IMR-90 (cell line): ENCODE measurements around the gene FANCM. TPM values are rescaled to one million over a fixed set of nuclear protein-coding genes. Genes with fewer than 3 reads are reported as not detected.

Experiments
- ATAC-seq: fragments of 200-7000 bp; cut with Tn5 transposase; 2 replicates; pipeline ENCODE4 v1.9.1; 2020; ENCODE audit warnings: low read depth, mild to moderate bottlenecking, moderate library complexity
- BruUV-seq: library from RNA; stranded (reverse); fragments of 400-500 nt; replicated peaks from 2 replicates; lab custom pipeline; 2021; lab: Mats Ljungman, UMichigan
- CTCF ChIA-PET: fragments of 300-600 bp; formaldehyde crosslinking; extraction: SDS; loops from one replicate; lab custom pipeline; 2021; ENCODE audit warnings: antibody characterized with exemption; lab: Yijun Ruan, JAX
- POLR2A ChIA-PET: fragments of 300-600 bp; sonication (Branson Sonifier 250); formaldehyde crosslinking; loops from one replicate; lab custom pipeline; 2022; ENCODE audit warnings: antibody characterized with exemption; ENCODE audit not compliant: unreplicated experiment; lab: Charles Lee
- DNase-seq: peaks from one replicate; pipeline ENCODE4 v3.0.0; 2013
- H2AFZ ChIP-seq: replicated peaks from 2 replicates; pipeline ENCODE3; 2013; ENCODE audit warnings: low read length, mild to moderate bottlenecking; ENCODE audit not compliant: poor library complexity
- H2AK5ac ChIP-seq: 2 replicates; pipeline ENCODE4 v1.6.1; 2013; ENCODE audit warnings: low read depth, low read length, inconsistent platforms
- H2AK9ac ChIP-seq: replicated peaks from 2 replicates; pipeline ENCODE3; 2013; ENCODE audit warnings: mild to moderate bottlenecking, low read depth, low read length, moderate library complexity; ENCODE audit not compliant: poor library complexity
- H2BK120ac ChIP-seq: 2 replicates; pipeline ENCODE4 v1.6.1; 2013; ENCODE audit warnings: low read depth, low read length, inconsistent platforms
- H2BK15ac ChIP-seq: 3 replicates; pipeline ENCODE4 v1.6.1; 2013; ENCODE audit warnings: low read depth, low read length, inconsistent platforms
- H2BK20ac ChIP-seq: 2 replicates; pipeline ENCODE4 v1.6.1; 2013; ENCODE audit warnings: low read depth, mild to moderate bottlenecking, inconsistent platforms, low read length, moderate library complexity
- H2BK5ac ChIP-seq: 2 replicates; pipeline ENCODE4 v1.6.1; 2013; ENCODE audit warnings: mild to moderate bottlenecking, low read depth, low read length, inconsistent platforms; ENCODE audit not compliant: poor library complexity, severe bottlenecking
- H3K14ac ChIP-seq: replicated peaks from 2 replicates; pipeline ENCODE4 v1.6.1; 2013; ENCODE audit warnings: low read depth, low read length, inconsistent platforms
- H3K18ac ChIP-seq: 2 replicates; pipeline ENCODE4 v1.6.1; 2013; ENCODE audit warnings: low read depth, low read length, control low read depth
- H3K23ac ChIP-seq: 2 replicates; pipeline ENCODE4 v1.6.1; 2013; ENCODE audit warnings: low read depth, low read length, inconsistent platforms
- H3K27ac ChIP-seq: 2 replicates; pipeline ENCODE4 v1.5.1; 2013; ENCODE audit warnings: mild to moderate bottlenecking, control low read depth, low read length; ENCODE audit not compliant: insufficient read depth
- H3K27me3 ChIP-seq: 2 replicates; pipeline ENCODE4 v1.6.1; 2013; ENCODE audit warnings: low read length; ENCODE audit not compliant: control insufficient read depth, insufficient read depth
- H3K36me3 ChIP-seq: 2 replicates; pipeline ENCODE4 v1.6.1; 2013; ENCODE audit warnings: low read length, mixed read lengths; ENCODE audit not compliant: control insufficient read depth, insufficient read depth
- H3K4ac ChIP-seq: 2 replicates; pipeline ENCODE4 v1.6.1; 2013; ENCODE audit warnings: low read depth, low read length, inconsistent platforms
- H3K4me1 ChIP-seq: 2 replicates; pipeline ENCODE4 v1.6.1; 2013; ENCODE audit warnings: low read length, mixed read lengths; ENCODE audit not compliant: control insufficient read depth, insufficient read depth
- H3K4me2 ChIP-seq: 2 replicates; pipeline ENCODE4 v1.6.1; 2013; ENCODE audit warnings: low read depth, mild to moderate bottlenecking, control low read depth, low read length, moderate library complexity
- H3K4me3 ChIP-seq: 2 replicates; pipeline ENCODE4 v1.5.1; 2013; ENCODE audit warnings: low read depth, mild to moderate bottlenecking, control low read depth, low read length, moderate library complexity; ENCODE audit not compliant: insufficient read depth
- H3K56ac ChIP-seq: 2 replicates; pipeline ENCODE4 v1.6.1; 2013; ENCODE audit warnings: low read length, inconsistent platforms; ENCODE audit not compliant: insufficient read depth; ENCODE audit errors: extremely low read depth
- H3K79me1 ChIP-seq, 2 experiments: 2 replicates each; pipeline ENCODE4 v1.6.1; 2013; ENCODE audit warnings: low read length in 2 of 2, inconsistent platforms in 1 of 2, low read depth in 1 of 2
- H3K9ac ChIP-seq: 2 replicates; pipeline ENCODE4 v1.6.1; 2013; ENCODE audit warnings: low read depth, low read length, control low read depth
- H3K9me1 ChIP-seq: 2 replicates; pipeline ENCODE4 v1.6.1; 2013; ENCODE audit warnings: low read length, inconsistent platforms; ENCODE audit not compliant: insufficient read depth
- H3K9me3 ChIP-seq: 2 replicates; pipeline ENCODE4 v1.6.1; 2013; ENCODE audit warnings: low read length; ENCODE audit not compliant: control insufficient read depth, insufficient read depth
- H4K20me1 ChIP-seq: 2 replicates; pipeline ENCODE4 v1.6.1; 2013; ENCODE audit warnings: low read length, inconsistent platforms; ENCODE audit not compliant: insufficient read depth
- H4K5ac ChIP-seq: 2 replicates; pipeline ENCODE4 v1.6.1; 2013; ENCODE audit warnings: mild to moderate bottlenecking, low read depth, low read length, control low read depth
- H4K8ac ChIP-seq, 2 experiments: 2 replicates each; pipeline ENCODE4 v1.6.1; 2013; ENCODE audit warnings: low read depth in 2 of 2, low read length in 2 of 2, control low read depth in 1 of 2, inconsistent platforms in 1 of 2
- H4K91ac ChIP-seq: 2 replicates; pipeline ENCODE4 v1.6.1; 2013; ENCODE audit warnings: low read depth, low read length, inconsistent platforms; ENCODE audit not compliant: insufficient read depth
- BHLHE40 ChIP-seq: fragments of 150-350 bp; IDR thresholded peaks from 2 replicates; pipeline ENCODE4 v1.6.1; 2016; ENCODE audit warnings: mild to moderate bottlenecking, low read depth, low read length
- CEBPB ChIP-seq: IDR thresholded peaks from 2 replicates; pipeline ENCODE4 v1.6.1; 2012; ENCODE audit warnings: low read depth, low read length, improper control_type of control experiment
- ELK1 ChIP-seq: fragments of 150-350 bp; IDR thresholded peaks from 2 replicates; pipeline ENCODE4 v1.6.1; 2016; ENCODE audit warnings: low read depth, mild to moderate bottlenecking, low read length, moderate library complexity, borderline replicate concordance
- FOS ChIP-seq: fragments of 150-350 bp; IDR thresholded peaks from 2 replicates; pipeline ENCODE4 v1.6.1; 2016; ENCODE audit warnings: low read depth, low read length
- MAZ ChIP-seq: IDR thresholded peaks from 2 replicates; pipeline ENCODE4 v1.6.1; 2012; ENCODE audit warnings: low read depth, mild to moderate bottlenecking, low read length, improper control_type of control experiment, moderate library complexity, borderline replicate concordance
- RAD21 ChIP-seq: IDR thresholded peaks from 2 replicates; pipeline ENCODE4 v1.6.1; 2012; ENCODE audit warnings: low read length, improper control_type of control experiment
- RCOR1 ChIP-seq: IDR thresholded peaks from 2 replicates; pipeline ENCODE4 v1.6.1; 2012; ENCODE audit warnings: mild to moderate bottlenecking, low read length, improper control_type of control experiment; ENCODE audit not compliant: insufficient replicate concordance
- SMC3 ChIP-seq: fragments of 150-350 bp; IDR thresholded peaks from 2 replicates; pipeline ENCODE4 v1.6.1; 2016; ENCODE audit warnings: low read depth, mild to moderate bottlenecking, antibody characterized with exemption, low read length, moderate library complexity
- WGBS, 2 experiments: methylation state at CpG; one replicate each; pipeline versions ENCODE4 v1.1.5 to v1.1.7; 2013; ENCODE audit warnings: missing lambda C conversion rate in 2 of 2; ENCODE audit not compliant: insufficient read length in 1 of 2; ENCODE audit errors: extremely low coverage in 2 of 2; 5-methylcytosine and 5-hydroxymethylcytosine counted together
- dilution Hi-C: fragments of 300-500 bp; cut with HindIII; formaldehyde crosslinking; loops from one replicate; pipeline ENCODE4 v1.14.3; 2018; ENCODE audit warnings: low sequenced_read_pairs; ENCODE audit not compliant: unreplicated experiment
- in situ Hi-C: fragments of 300-500 bp; cut with MboI; formaldehyde crosslinking; loops from 3 replicates; pipeline ENCODE4 v1.14.3; 2019; ENCODE audit warnings: low sequenced_read_pairs, inconsistent platforms, mixed read lengths
- intact Hi-C: fragments of 100-400 bp; cut with micrococcal nuclease; formaldehyde crosslinking; loops from 2 replicates; pipeline ENCODE4 v1.10.0; 2022
- polyA plus RNA-seq, 3 experiments: library from polyadenylated mRNA; depleted of rRNA; stranded (reverse); fragments of >200 nt; gene quantifications; 2 replicates each; pipeline ENCODE4 v1.2.3, GENCODE V29; 2012; ENCODE audit warnings: low replicate concordance in 1 of 3
- total RNA-seq: library from RNA; depleted of rRNA; stranded (reverse); fragments of >200 nt; gene quantifications from 2 replicates; pipeline ENCODE4 v1.2.3, GENCODE V29; 2012

Gene FANCM
- total and polyA plus RNA-seq, 2 of the 4 experiments (the other 2 are of a cell fraction) = 1.7 to 7.0 TPM

- Histone ChIP-seq H3K18ac (no peak overlapping the region), H3K27me3 (no peaks in the 10 kb centered on the region), H3K36me3 (peaks cover 4% of the 10 kb centered on the region; the same call in 1 of the 2 replicates), H3K56ac (no peak overlapping the region), H4K91ac (no peak overlapping the region), H3K14ac (no peak overlapping the region), H3K4me3 (no peak overlapping the region), H4K8ac (no peak overlapping the region), H3K27ac (no peak overlapping the region), H2BK5ac (no peak overlapping the region), H2AFZ (no peak overlapping the region), H3K4me1 (no peaks in the 10 kb centered on the region), H2BK120ac (no peak overlapping the region), H3K9me3 (no peaks in the 10 kb centered on the region), H4K20me1 (no peaks in the 10 kb centered on the region), H3K9ac (no peak overlapping the region), H2AK9ac (no peak overlapping the region), H2AK5ac (no peak overlapping the region), H4K5ac (no peak overlapping the region), H3K23ac (no peak overlapping the region), H3K4ac (no peak overlapping the region), H3K4me2 (no peak overlapping the region), H3K79me1 (peaks cover 24% of the 10 kb centered on the region in 2 experiments; a peak in 3 of 4 replicates), H2BK20ac (no peak overlapping the region), H3K9me1 (no peaks in the 10 kb centered on the region; the same call in 1 of the 2 replicates), H2BK15ac (no peak overlapping the region)
- dilution Hi-C loops (no loop called here), intact Hi-C loops (no loop called here), in situ Hi-C loops (no loop called here)
- ATAC-seq = no peak
- POLR2A ChIA-PET = no interaction called here
- WGBS, 2 experiments = 20% methylated on average over 1 of the region's 2 CpGs; no CpG with 5 or more reads in 1 of the 2 experiments
- no TSS peak for BruUV-seq
- no peak for TF ChIP-seq SMC3
- no peak for TF ChIP-seq RCOR1
- TF ChIP-seq CEBPB = no peak
- no peak for TF ChIP-seq ELK1
- no peak for TF ChIP-seq RAD21
- TF ChIP-seq MAZ = no peak
- no peak for TF ChIP-seq BHLHE40
- TF ChIP-seq FOS = no peak
- CTCF ChIA-PET = interaction anchor here (1.1 kb wide), 1 partner anchor 9 kb away, joined by 8 read pairs; no protein-coding TSS in a partner anchor
- DNase-seq = no peak
These were observed 103.3 kb downstream of the FANCM start for GRCh38 chr14:45238988-45239387.
